Stimulated activated CD4-positive, alpha-beta T cell treated with anti-CD3 and anti-CD28 coated beads, Interleukin-12 subunit alpha, Interleukin-12 subunit beta, amount 100 ng/mL, for 24 hours (primary cell): ENCODE measurements around the gene MYB.
"Not testable (repeated sequence)": the region's sequence is repeated elsewhere in the genome, so short reads cannot be mapped to it uniquely, and the experiment has no call there.

ENCODE experiments used
- DNase-seq, 2 experiments: peaks; one replicate each; pipeline ENCODE4 v3.0.0-alpha.2; 2020; ENCODE audit warnings: low read depth in 2 of 2

The MYB gene

GRCh38 chr6:135221505-135221904 is 40.4 kb downstream of the MYB start:
- no peak for DNase-seq

GRCh38 chr6:135222623-135223022 is 41.5 kb downstream of the MYB start:
- DNase-seq: no peak

- no peak for DNase-seq
Measured at GRCh38 chr6:135224037-135224647, 43.0 kb downstream of the MYB start.

- no peak for DNase-seq
Measured at GRCh38 chr6:135225911-135226310, 44.8 kb downstream of the MYB start.

GRCh38 chr6:135226537-135226936 is 45.4 kb downstream of the MYB start:
- DNase-seq: no peak

GRCh38 chr6:135227349-135227748 is 46.2 kb downstream of the MYB start:
- no peak for DNase-seq

- DNase-seq: no peak
Measured at GRCh38 chr6:135227758-135228157, 46.6 kb downstream of the MYB start.

- no peak for DNase-seq
Measured at GRCh38 chr6:135228486-135228885, 47.4 kb downstream of the MYB start.

GRCh38 chr6:135229996-135230395 is 48.9 kb downstream of the MYB start:
- no peak for DNase-seq

GRCh38 chr6:135230711-135231468 is 49.8 kb downstream of the MYB start:
- DNase-seq: no peak

- no peak for DNase-seq
Measured at GRCh38 chr6:135231469-135231844, 50.3 kb downstream of the MYB start.

GRCh38 chr6:135233686-135234491 is 52.8 kb downstream of the MYB start:
- no peak for DNase-seq

GRCh38 chr6:135234492-135234780 is 53.3 kb downstream of the MYB start:
- no peak for DNase-seq

GRCh38 chr6:135235716-135236115 is 54.6 kb downstream of the MYB start:
- no peak for DNase-seq

- DNase-seq: no peak
Measured at GRCh38 chr6:135236319-135236718, 55.2 kb downstream of the MYB start.

- no peak for DNase-seq
Measured at GRCh38 chr6:135236732-135237131, 55.6 kb downstream of the MYB start.

GRCh38 chr6:135240711-135241110 is 59.6 kb downstream of the MYB start:
- DNase-seq: no peak

- DNase-seq: no peak
Measured at GRCh38 chr6:135243871-135244796, 63.0 kb downstream of the MYB start.

- no peak for DNase-seq
Measured at GRCh38 chr6:135244805-135245204, 63.7 kb downstream of the MYB start.

GRCh38 chr6:135246412-135247012 is 65.4 kb downstream of the MYB start:
- not testable (repeated sequence) for DNase-seq

- no peak for DNase-seq
Measured at GRCh38 chr6:135250234-135250633, 69.1 kb downstream of the MYB start.
